Liver (tissue), 9 donors: Measurements from ENCODE around the gene ERC2. TPM values are rescaled to one million over a fixed set of nuclear protein-coding genes. Genes with fewer than 3 reads are reported as not detected.

Experiments
- DNase-seq: peaks from one replicate; pipeline ENCODE4 v3.0.0-alpha.2; 2017; ENCODE audit warnings: low spot score
- H3K27ac ChIP-seq, 2 donors: one replicate each; pipeline ENCODE4 v1.7.0; 2013; ENCODE audit warnings: inconsistent platforms in 2 of 2, low read length in 2 of 2, control low read depth in 1 of 2, low read depth in 1 of 2, mild to moderate bottlenecking in 1 of 2
- H3K27me3 ChIP-seq, 4 donors: one replicate each; pipeline versions ENCODE4 v1.6.1 to v1.7.0; 2013; ENCODE audit warnings: low read length in 3 of 4, inconsistent platforms in 1 of 4, mild to moderate bottlenecking in 1 of 4, moderate library complexity in 1 of 4; ENCODE audit not compliant: control insufficient read depth in 4 of 4, insufficient read depth in 4 of 4
- H3K36me3 ChIP-seq, 4 donors: one replicate each; pipeline versions ENCODE4 v1.6.1 to v1.7.0; 2013; ENCODE audit warnings: low read length in 3 of 4, mild to moderate bottlenecking in 3 of 4, low read depth in 1 of 4, moderate library complexity in 1 of 4; ENCODE audit not compliant: control insufficient read depth in 4 of 4, insufficient read depth in 3 of 4
- H3K4me1 ChIP-seq, 4 donors: one replicate each; pipeline versions ENCODE4 v1.6.1 to v1.7.0; 2013; ENCODE audit warnings: low read length in 3 of 4, mild to moderate bottlenecking in 3 of 4, moderate library complexity in 1 of 4; ENCODE audit not compliant: control insufficient read depth in 4 of 4, insufficient read depth in 4 of 4
- H3K4me3 ChIP-seq, 3 donors: one replicate each; pipeline versions ENCODE4 v1.6.1 to v1.7.0; 2013; ENCODE audit warnings: low read length in 3 of 3, control low read depth in 1 of 3, low read depth in 1 of 3, mild to moderate bottlenecking in 1 of 3
- H3K9ac ChIP-seq, 2 donors: one replicate each; pipeline ENCODE4 v1.7.0; 2013; ENCODE audit warnings: low read length in 2 of 2, mild to moderate bottlenecking in 2 of 2, moderate library complexity in 2 of 2, control low read depth in 1 of 2, low read depth in 1 of 2
- H3K9me3 ChIP-seq, 4 donors: one replicate each; pipeline versions ENCODE4 v1.6.1 to v1.7.0; 2013; ENCODE audit warnings: low read length in 3 of 4; ENCODE audit not compliant: control insufficient read depth in 4 of 4
- ATF3 ChIP-seq: IDR thresholded peaks from 2 replicates; pipeline ENCODE4 v1.6.1; 2016; ENCODE audit warnings: antibody characterized with exemption
- EGR1 ChIP-seq, 2 donors: IDR thresholded peaks; 2 replicates each; pipeline ENCODE4 v1.6.1; 2016 to 2018; ENCODE audit warnings: antibody characterized with exemption in 2 of 2, low read depth in 2 of 2
- FOXA1 ChIP-seq: IDR thresholded peaks from 2 replicates; pipeline ENCODE4 v1.6.1; 2016; ENCODE audit warnings: antibody characterized with exemption
- FOXA2 ChIP-seq: IDR thresholded peaks from 2 replicates; pipeline ENCODE4 v1.6.1; 2016; ENCODE audit warnings: antibody characterized with exemption
- GABPA ChIP-seq, 2 donors: IDR thresholded peaks in 1 of 2; conservative IDR thresholded peaks in 1 of 2; 2 replicates each; pipeline ENCODE4 v1.6.1; 2016; ENCODE audit warnings: antibody characterized with exemption in 2 of 2, mild to moderate bottlenecking in 1 of 2, moderate library complexity in 1 of 2
- HNF4A ChIP-seq, 2 donors: conservative IDR thresholded peaks; 2 replicates each; pipeline ENCODE4 v1.6.1; 2016; ENCODE audit warnings: antibody characterized with exemption in 2 of 2, mild to moderate bottlenecking in 2 of 2
- HNF4G ChIP-seq: IDR thresholded peaks from 2 replicates; pipeline ENCODE4 v1.6.1; 2016; ENCODE audit warnings: antibody characterized with exemption
- JUND ChIP-seq, 2 donors: IDR thresholded peaks; 2 replicates each; pipeline ENCODE4 v1.6.1; 2016; ENCODE audit warnings: antibody characterized with exemption in 2 of 2
- NR2F2 ChIP-seq: IDR thresholded peaks from 2 replicates; pipeline ENCODE4 v1.6.1; 2016; ENCODE audit warnings: antibody characterized with exemption
- RAD21 ChIP-seq, 2 donors: IDR thresholded peaks; 2 replicates each; pipeline ENCODE4 v1.6.1; 2016; ENCODE audit warnings: antibody characterized with exemption in 2 of 2, mild to moderate bottlenecking in 2 of 2
- REST ChIP-seq: IDR thresholded peaks from 2 replicates; pipeline ENCODE4 v1.6.1; 2016; ENCODE audit warnings: antibody characterized with exemption, mild to moderate bottlenecking
- RXRA ChIP-seq, 2 donors: IDR thresholded peaks; 2 replicates each; pipeline ENCODE4 v1.6.1; 2017 to 2018; ENCODE audit warnings: antibody characterized with exemption in 2 of 2, mild to moderate bottlenecking in 1 of 2
- SP1 ChIP-seq: IDR thresholded peaks from 2 replicates; pipeline ENCODE4 v1.6.1; 2018; ENCODE audit warnings: antibody characterized with exemption, mild to moderate bottlenecking
- TAF1 ChIP-seq: conservative IDR thresholded peaks from 2 replicates; pipeline ENCODE4 v1.6.1; 2016; ENCODE audit warnings: antibody characterized with exemption, mild to moderate bottlenecking
- YY1 ChIP-seq: IDR thresholded peaks from 2 replicates; pipeline ENCODE4 v1.6.1; 2016; ENCODE audit warnings: antibody characterized with exemption, mild to moderate bottlenecking
- WGBS: extraction: QIAGEN DNeasy Blood & Tissue Kit; methylation state at CpG from one replicate; pipeline ENCODE4 v1.1.7; 2013; 5-methylcytosine and 5-hydroxymethylcytosine counted together
- polyA plus RNA-seq, 2 donors: library from polyadenylated mRNA; stranded (reverse) in 1 of 2; unstranded in 1 of 2; fragments of 200-250 nt in 1 of 2; fragments of >200 nt in 1 of 2; fragmentation: Nextera tagmentation in 1 of 2; extraction: Ambion mirVana in 1 of 2; gene quantifications; one replicate each; pipeline versions ENCODE4 v1.2.1 to v1.2.3, GENCODE V29; 2013 to 2015
- total RNA-seq, 2 donors: library from RNA; depleted of rRNA; stranded (reverse); fragments of >200 nt; gene quantifications; one replicate each; pipeline ENCODE4 v1.2.3, GENCODE V29; 2014
- TF ChIP-seq, protein P1 (sequence below): fragments of 150-350 bp; IDR thresholded peaks from 2 replicates; pipeline ENCODE4 v1.5.1; 2017; ENCODE audit warnings: improper control_type of control experiment, low read depth, low read length; ENCODE audit not compliant: missing input control
- TF ChIP-seq, protein P2 (sequence below): IDR thresholded peaks from 2 replicates; pipeline ENCODE4 v1.6.1; 2016; ENCODE audit warnings: antibody characterized with exemption
- donor health status: healthy.
- donor health status: healthy.
- donor health status: healthy.
- donor health status: healthy.
- donor health status: healthy.

The ERC2 gene
- total and polyA plus RNA-seq, 4 donors, result 0.14 to 0.25 TPM; not detected in 2

- TF ChIP-seq, protein P1, sequence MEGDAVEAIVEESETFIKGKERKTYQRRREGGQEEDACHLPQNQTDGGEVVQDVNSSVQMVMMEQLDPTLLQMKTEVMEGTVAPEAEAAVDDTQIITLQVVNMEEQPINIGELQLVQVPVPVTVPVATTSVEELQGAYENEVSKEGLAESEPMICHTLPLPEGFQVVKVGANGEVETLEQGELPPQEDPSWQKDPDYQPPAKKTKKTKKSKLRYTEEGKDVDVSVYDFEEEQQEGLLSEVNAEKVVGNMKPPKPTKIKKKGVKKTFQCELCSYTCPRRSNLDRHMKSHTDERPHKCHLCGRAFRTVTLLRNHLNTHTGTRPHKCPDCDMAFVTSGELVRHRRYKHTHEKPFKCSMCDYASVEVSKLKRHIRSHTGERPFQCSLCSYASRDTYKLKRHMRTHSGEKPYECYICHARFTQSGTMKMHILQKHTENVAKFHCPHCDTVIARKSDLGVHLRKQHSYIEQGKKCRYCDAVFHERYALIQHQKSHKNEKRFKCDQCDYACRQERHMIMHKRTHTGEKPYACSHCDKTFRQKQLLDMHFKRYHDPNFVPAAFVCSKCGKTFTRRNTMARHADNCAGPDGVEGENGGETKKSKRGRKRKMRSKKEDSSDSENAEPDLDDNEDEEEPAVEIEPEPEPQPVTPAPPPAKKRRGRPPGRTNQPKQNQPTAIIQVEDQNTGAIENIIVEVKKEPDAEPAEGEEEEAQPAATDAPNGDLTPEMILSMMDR, result no peak
- TF ChIP-seq EGR1 (IDR thresholded peaks at IDR 0.05; ENCODE audit: low read depth in 2 of 2) (no peak), TAF1 (no peak), JUND (IDR thresholded peaks at IDR 0.05) (no peak)
These were observed 572.2 kb downstream of the ERC2 start (continued) for GRCh38 chr3:55895897-55896566.

GRCh38 chr3:55894605-55895004, 573.7 kb downstream of the ERC2 start:
- Histone ChIP-seq H3K4me1 (no peaks in the 10 kb centered on the region), H3K9ac (no peak overlapping the region), H3K27me3 (peaks cover 0 to 5% (median 0%) of the 10 kb centered on the region in 4 donors), H3K27ac (no peak overlapping the region), H3K9me3 (no peaks in the 10 kb centered on the region), H3K4me3 (no peak overlapping the region), H3K36me3 (no peaks in the 10 kb centered on the region)
- no peak for DNase-seq
- 85% methylated on average over 2 of the region's 2 CpGs for WGBS
- TF ChIP-seq FOXA1 (no peak), TAF1 (no peak), HNF4A (conservative IDR thresholded peaks at IDR 0.05) (no peak), HNF4G (no peak), REST (no peak), YY1 (no peak), JUND (IDR thresholded peaks at IDR 0.05) (no peak), SP1 (no peak), GABPA (IDR thresholded peaks at IDR 0.05 in 1 of 2, conservative IDR thresholded peaks at IDR 0.05 in 1 of 2) (no peak), RXRA (IDR thresholded peaks at IDR 0.05) (no peak), FOXA2 (no peak), NR2F2 (no peak), RAD21 (IDR thresholded peaks at IDR 0.05) (no peak), ATF3 (no peak)
- TF ChIP-seq, protein P2, sequence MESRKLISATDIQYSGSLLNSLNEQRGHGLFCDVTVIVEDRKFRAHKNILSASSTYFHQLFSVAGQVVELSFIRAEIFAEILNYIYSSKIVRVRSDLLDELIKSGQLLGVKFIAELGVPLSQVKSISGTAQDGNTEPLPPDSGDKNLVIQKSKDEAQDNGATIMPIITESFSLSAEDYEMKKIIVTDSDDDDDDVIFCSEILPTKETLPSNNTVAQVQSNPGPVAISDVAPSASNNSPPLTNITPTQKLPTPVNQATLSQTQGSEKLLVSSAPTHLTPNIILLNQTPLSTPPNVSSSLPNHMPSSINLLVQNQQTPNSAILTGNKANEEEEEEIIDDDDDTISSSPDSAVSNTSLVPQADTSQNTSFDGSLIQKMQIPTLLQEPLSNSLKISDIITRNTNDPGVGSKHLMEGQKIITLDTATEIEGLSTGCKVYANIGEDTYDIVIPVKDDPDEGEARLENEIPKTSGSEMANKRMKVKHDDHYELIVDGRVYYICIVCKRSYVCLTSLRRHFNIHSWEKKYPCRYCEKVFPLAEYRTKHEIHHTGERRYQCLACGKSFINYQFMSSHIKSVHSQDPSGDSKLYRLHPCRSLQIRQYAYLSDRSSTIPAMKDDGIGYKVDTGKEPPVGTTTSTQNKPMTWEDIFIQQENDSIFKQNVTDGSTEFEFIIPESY, result no peak
- TF ChIP-seq, protein P1, result no peak
